Neural cell (in vitro differentiated cells): ENCODE data around the gene CLSTN1.

Experiments
- EP300 ChIP-seq: fragments of 450-650 bp; conservative IDR thresholded peaks from 2 replicates; pipeline ENCODE4 v1.6.1; 2014; ENCODE audit warnings: antibody characterized with exemption, mild to moderate bottlenecking, moderate library complexity; ENCODE audit not compliant: poor library complexity, severe bottlenecking
- TF ChIP-seq, protein P1 (sequence below): fragments of 450-650 bp; IDR thresholded peaks from 2 replicates; pipeline ENCODE4 v1.5.1; 2014; ENCODE audit warnings: antibody characterized with exemption, mild to moderate bottlenecking, moderate library complexity; ENCODE audit not compliant: poor library complexity, severe bottlenecking

- TF ChIP-seq, protein P1, sequence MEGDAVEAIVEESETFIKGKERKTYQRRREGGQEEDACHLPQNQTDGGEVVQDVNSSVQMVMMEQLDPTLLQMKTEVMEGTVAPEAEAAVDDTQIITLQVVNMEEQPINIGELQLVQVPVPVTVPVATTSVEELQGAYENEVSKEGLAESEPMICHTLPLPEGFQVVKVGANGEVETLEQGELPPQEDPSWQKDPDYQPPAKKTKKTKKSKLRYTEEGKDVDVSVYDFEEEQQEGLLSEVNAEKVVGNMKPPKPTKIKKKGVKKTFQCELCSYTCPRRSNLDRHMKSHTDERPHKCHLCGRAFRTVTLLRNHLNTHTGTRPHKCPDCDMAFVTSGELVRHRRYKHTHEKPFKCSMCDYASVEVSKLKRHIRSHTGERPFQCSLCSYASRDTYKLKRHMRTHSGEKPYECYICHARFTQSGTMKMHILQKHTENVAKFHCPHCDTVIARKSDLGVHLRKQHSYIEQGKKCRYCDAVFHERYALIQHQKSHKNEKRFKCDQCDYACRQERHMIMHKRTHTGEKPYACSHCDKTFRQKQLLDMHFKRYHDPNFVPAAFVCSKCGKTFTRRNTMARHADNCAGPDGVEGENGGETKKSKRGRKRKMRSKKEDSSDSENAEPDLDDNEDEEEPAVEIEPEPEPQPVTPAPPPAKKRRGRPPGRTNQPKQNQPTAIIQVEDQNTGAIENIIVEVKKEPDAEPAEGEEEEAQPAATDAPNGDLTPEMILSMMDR = no peak
- no peak for TF ChIP-seq EP300
Observed at GRCh38 chr1:9728451-9729295, 95.1 kb downstream of the CLSTN1 start.
